NT2/D1 (cell line): Measurements from ENCODE around the gene LRP8.

Experiments used
- SUZ12 ChIP-seq: IDR thresholded peaks from 2 replicates; pipeline ENCODE4 v1.6.1; 2011; ENCODE audit not compliant: insufficient read length, insufficient read depth; ENCODE audit errors: extremely low read depth
- ZNF274 ChIP-seq: IDR thresholded peaks from 2 replicates; pipeline ENCODE4 v1.6.1; 2011; ENCODE audit warnings: mild to moderate bottlenecking, low read depth, low read length

DNA sequence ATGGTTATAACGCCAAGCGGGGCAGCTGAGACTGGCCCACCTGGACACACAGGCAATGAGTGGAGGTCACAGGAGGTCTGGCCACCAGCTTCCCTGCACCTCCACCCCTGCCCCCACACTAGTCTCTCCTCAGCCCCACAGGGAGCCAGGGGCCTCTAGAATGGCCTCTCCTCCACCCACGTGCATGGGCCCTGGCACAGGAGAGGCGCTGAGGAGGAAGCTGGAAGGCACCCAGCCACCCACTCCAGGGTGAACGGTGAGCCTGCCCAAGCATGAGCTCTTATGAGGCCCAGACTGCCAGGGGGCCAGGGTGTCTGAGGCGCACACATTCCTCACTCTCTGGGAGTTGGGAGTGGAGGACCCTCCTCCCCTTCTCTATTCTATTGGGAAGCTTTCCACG is 22.2 kb downstream of the LRP8 start:
- TF ChIP-seq ZNF274 (no peak), SUZ12 (no peak)
